Stimulated activated CD8-positive, alpha-beta memory T cell treated with anti-CD3 and anti-CD28 coated beads, Interleukin-4, amount 100 ng/mL, for 4 hours (primary cell): ENCODE measurements around the gene IMMP2L.
"Not testable (repeated sequence)": the region's sequence is repeated elsewhere in the genome, so short reads cannot be mapped to it uniquely, and the experiment has no call there.

ENCODE experiments used
- DNase-seq, 2 donors: peaks; one replicate each; pipeline ENCODE4 v3.0.0-alpha.2; 2020; ENCODE audit warnings: low read depth in 2 of 2, low spot score in 1 of 2

Gene IMMP2L

DNA sequence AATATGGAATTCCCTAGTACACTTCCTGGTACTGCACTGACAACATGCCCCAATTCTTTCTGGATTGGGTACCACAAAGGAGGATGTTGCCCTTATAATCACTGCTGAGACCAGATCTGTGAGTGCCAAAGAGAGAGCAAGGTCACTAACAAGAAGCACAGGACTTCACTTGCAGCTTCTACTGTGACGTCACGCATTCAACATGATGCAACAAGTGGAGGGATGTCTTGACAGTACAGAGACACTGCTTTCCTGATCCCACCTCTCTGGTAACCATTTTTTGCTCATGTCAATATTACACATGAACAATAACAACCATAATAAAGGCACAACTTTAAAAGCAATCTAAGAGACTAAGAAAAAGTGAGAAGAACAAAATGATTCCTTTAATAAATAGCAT is 885.5 kb downstream of the IMMP2L start:
- no peak for DNase-seq

DNA sequence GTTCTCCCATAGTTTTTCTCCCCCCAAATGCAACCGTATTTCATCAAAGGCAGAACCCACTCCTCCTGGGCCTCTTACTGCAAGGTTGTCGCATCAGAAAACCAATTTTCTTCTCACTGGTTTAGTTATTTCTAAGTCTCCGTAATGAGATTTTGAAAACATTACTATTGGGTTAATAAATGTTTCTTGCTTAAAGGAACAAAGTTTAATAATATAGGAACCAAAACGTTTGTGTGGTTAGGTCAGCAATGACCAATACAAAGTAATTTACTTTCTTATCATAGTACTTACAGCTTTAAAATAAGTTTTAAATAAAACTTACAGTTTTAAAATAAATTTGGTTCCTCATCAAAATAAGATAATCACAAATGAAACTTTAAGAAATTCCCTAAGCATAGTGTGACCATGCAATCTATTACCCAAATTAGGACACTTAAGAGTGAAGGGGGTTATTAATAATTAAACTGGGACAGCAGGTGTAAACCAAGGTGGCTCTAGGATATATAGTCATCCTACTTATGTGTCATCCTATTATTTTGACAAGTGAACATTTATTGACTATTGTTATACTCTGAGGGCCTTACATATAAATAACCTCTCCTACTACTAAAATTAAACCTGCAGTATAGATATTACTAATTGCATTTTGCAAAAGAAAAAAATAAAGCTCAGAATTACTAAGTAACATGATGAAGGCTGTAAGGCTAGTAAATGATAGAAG is 886.7 kb downstream of the IMMP2L start:
- no peak for DNase-seq

DNA sequence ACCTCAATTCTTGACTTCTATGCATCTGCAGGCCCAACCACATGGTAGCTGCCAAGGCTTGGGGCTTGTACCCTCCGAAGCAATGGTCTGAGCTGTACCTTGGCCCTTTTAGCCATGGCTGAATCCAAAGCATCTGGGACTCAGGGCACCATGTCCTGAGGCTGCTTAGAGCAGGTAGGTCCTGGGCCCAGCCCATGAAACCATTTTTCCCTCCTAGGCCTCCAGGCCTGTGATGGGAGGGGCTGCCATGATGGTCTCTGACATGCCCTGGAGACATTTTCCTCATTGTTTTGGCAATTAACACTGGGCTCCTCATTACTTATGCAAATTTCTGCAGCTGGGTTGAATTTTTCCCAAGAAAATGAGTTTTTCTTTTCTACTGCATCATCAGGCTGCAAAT is 889.1 kb downstream of the IMMP2L start:
- no peak for DNase-seq

DNA sequence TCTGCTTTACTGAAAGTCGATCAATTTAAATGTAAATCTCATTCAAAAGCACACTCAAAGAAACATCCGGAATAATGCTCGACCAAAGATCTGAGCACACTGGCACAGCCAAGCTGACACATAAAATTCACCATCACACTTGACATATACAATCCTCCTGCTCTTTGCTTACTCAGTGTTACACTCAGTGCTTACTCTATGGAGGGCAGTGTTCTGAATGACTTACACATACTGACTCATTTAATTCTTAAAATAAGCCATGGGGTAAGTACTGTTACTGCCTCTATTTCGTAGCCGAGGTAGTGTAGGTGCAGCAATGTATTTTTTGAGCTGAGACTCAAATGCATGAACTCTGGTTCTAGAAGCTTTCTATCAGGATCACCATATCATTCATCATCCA is 892.9 kb downstream of the IMMP2L start:
- no peak for DNase-seq

DNA sequence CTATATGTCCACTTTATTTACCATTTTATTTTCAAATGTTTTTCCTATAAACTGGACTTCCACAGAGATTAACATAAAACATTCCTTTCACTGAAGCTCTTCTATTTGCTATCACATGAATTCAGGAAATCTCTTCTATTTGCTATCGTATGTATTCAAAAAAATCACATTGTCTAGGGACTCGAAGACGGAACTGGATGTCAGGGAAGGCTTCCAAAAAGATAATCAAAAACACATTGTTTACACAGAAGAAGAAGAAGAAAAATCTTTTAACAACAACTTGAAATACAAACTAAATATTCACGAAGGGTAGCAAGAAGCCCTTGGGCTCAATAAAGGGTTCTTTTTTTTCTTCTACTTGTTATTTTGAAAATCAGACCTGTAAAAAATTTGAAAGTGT is 897.5 kb downstream of the IMMP2L start:
- no peak for DNase-seq

DNA sequence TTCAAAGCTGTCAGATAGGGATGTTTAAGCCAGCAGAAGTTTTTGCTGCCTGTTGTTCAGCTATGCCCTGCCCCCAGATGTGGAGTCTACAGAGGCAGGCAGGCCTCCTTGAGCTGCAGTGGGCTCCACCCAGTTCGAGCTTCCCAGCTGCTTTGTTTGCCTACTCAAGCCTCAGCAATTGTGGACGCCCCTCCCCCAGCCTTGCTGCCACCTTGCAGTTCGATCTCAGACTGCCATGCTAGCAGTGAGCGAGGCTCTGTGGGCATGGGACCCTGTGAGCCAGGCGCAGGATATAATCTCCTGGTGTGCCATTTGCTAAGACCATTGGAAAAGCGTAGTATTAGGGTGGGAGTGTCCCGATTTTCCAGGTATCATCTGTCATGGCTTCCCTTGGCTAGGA is 901.7 kb downstream of the IMMP2L start:
- not testable (repeated sequence) for DNase-seq

DNA sequence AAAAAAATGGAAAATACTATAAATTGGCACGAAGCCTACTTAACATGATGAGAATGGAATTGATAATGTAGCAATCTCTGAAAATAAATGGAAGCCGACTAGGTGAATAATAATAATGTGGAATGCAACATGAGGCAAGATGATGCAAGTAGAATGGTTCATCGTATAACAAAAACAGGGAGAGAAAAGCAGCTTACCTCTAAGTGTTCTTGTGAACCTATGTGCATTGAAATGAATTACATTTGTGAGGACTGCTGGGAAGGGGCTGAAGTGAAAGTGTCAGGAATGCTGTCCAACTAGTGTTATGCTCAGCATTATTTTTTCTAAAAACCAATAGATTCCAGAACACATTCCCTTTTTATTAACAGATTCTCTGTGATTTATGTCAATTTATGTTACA is 912.0 kb downstream of the IMMP2L start:
- DNase-seq, result no peak

DNA sequence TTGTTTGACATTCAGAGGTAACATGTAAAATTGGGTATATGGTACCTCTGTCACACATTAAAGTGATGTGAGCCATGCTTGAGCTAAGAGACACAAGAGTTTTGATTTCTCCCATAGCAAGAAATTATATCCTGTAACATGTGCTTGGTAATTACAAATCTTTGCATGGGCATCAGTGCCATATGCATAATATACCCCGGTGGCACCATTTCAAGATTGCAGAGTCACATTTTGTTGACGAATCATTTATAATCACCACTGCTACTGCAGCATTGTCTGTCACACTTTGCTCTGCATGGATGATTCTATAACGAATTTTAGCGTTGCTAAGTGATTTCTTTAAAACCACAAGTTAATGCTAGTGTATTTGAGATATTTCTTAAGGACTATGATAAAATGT is 915.0 kb downstream of the IMMP2L start:
- DNase-seq, result no peak

DNA sequence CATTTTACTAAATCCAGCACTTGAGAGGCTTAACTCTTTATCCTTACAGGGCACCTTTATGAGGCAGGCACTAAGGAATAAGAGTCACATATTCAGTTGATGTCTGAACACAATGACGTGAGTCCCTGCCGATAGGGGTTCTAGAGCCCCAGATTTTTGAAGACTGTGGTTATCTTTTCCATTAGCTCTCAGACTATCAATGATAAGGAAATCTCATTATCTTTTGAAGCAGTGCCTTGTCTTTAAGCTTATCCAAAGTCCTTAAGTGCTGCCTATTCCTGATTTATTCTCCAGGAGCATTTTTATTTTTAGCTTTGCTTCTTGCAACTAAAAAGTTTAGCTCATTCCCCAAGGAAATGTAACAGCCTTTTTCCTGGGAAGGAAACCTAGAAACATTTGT is 915.5 kb downstream of the IMMP2L start:
- DNase-seq, result no peak

DNA sequence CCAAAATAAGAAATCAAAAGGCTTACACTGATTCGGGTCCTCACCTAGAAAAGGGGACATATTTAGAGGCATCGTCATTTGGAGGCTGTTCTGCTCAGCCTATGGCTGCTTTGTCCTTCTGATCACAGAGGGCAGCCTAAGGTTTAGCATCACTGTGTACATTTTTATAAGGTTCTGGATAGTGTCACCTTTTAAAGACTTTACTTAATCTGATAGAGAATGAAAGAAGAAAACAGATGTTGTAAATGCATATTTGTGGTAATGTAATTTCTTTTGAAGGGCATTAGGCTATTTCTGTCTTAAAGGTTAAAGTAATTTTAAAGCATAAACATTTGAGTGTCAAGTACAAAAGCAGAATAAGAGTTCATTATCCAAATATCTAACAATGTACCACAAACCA is 916.7 kb downstream of the IMMP2L start:
- DNase-seq, result no peak

DNA sequence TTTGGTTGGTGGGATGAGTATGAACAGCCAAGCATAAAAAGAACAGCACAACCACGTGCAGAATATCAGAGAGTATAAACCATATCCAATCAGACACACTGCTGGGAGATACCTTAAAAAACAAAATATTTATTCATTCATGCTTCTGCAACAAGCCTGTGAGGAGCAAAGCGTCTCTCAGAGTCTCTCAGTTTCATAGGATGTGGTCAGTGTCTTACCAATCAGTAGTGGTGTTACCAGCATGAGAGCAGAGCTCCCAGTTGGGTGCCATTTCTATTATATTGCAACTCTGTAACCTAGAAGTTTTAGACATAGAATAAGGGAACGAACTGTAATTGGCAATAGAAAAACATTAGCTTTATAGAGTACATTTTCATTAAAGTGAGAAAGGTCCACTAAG is 917.2 kb downstream of the IMMP2L start:
- no peak for DNase-seq

DNA sequence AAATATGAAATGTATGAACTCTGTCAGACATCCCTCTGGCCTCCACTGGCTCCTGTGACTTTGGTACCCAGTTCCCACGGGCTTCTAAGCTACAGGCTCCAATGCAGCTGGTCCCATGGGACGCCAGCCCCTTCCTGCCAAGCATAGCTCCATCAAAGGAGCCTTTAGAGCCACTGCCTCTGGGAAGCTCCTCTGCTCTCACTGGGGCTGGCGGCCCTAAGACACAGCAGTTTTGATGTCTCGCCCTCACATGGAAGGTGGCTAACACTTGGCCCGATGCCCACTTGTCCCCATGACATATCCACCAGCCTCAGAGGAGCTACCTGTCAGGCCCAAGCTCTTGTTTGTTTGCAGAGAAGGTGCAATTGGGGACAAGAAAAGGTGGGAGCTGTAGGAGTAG is 925.0 kb downstream of the IMMP2L start:
- no peak for DNase-seq

DNA sequence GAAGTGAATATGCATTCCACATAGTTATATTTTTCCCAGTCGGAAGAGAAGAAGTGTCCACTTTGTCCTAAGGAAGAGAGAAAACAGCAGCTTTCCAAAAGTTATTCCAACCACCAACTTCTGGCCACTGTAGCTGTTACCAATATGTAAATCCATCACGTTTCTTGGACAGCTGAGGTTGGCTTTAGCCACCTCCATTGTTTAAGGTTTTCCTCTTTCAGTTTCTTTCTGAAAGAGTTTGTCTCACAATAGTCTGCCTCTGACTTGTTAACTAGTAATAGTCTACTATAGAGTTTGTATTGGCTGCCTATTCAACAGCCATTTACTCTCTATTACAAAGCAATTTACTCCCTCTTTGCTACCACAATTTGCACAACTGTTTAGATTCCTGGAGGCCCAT is 929.0 kb downstream of the IMMP2L start:
- DNase-seq, result no peak

DNA sequence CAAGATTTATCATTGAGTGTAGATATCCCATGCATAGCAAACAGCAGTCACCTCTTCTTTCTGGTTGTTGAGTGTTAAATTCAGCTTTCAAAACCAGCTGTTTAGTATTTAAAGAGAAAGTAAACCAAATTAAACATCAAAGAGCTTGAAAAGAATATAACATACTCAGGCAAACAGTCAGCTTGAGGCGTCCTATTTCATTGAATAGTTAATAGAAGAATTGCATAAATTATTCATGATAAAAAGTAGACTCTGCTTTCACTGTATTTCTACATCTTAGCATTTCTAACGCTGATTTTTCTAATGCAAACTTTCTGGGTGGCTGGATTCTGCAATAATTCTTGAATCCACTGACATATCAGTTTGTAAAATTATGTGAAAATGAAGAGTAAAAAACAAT is 935.9 kb downstream of the IMMP2L start:
- DNase-seq, result no peak

DNA sequence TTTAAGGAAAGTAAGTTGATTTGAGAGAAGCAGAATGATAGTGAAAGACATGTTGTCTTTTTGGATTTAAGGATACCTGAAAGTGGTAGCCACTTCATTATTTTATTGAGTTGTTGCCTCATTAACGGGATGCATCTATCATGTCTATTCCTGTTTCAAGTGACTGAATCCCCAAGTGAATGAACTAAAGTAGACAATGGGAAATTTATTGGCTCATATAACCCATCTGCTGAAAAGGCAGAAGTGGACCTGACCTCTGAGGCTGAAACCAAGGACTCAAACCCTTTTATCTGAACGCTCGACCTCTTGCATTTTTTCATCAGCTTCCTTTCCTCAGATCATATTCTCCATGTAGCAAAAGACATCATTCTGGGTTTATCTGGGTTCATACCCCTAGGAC is 937.0 kb downstream of the IMMP2L start:
- no peak for DNase-seq

DNA sequence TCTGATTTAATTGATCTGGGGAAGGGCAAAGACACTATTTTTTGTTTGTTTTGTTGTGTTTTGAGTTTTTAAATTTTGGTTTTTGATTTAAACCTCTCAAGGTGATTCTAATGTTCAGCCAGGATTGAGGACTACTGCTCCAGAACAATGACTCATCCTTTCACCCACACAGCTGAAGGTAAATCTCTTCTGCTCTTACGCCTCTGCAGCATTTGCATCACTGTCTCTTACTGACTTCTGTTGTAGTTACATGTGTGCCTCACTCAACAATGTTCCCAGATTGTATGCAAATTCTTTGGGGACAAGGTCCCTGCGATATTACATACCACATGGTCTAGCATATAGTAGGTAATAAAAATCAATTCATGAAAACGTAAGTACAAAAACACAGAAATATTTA is 938.9 kb downstream of the IMMP2L start:
- DNase-seq, result no peak

DNA sequence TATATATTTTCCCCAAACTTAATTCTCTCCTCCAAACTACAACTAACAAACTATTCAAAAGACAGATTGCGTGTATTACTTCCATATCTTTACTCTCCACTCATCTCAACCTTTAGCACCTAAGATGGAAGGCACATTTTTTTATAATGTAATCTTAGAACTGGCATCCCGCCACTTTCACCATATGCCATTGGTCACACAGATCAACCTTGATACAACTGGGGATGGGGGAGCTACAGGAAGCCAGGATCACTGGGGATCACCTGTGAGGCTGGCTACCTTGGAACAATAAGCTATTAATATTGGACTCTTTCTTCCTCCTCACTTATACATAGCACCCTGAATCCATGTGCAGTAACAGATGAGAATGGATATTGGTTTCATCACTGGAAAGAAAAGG is 941.0 kb downstream of the IMMP2L start:
- no peak for DNase-seq

DNA sequence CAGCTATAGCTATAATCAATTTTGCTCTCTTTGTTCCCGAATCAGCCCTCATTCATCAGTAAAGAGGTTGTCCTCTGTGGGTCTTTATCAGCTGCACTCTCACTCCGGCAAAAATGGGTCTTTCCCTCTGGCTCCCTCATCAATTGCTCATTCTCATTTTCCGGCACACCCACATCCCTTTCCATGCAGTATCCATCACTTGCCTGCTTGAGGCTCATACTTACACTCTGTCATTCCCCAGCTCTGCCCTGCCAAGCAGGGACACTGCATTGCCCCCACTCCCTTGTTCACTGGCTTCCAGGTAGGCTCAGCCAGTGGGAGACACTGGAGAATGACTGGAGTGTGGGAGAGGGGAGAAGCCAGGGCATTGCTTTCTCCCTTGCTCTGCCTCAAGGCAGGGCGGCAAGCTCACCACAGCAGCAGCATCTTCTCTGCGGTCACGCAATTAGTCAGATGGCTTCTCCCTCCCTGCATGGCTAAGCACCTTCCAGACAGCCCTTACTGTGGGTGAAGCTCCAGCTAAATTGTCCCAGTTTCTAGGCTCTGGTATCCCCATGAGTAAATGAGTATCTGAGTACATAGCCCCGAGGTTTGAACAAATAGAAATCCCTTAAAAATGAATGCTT is 942.1 kb downstream of the IMMP2L start:
- DNase-seq, result no peak
